GM19193 (cell line): ENCODE data around the gene OR3A3.

Experiments
- POLR2A ChIP-seq: IDR thresholded peaks from 4 replicates; pipeline ENCODE4 v1.6.1; 2011; ENCODE audit not compliant: insufficient read depth, insufficient read length; ENCODE audit errors: extremely low read depth

OR3A3 gene

GRCh38 chr17:3411070-3411469 lies at the start of gene OR3A3:
TSS of gene OR3A3 (plus strand) at chr17:3411370.
- no peak for TF ChIP-seq POLR2A

GRCh38 chr17:3378321-3378720 lies 32.8 kb upstream of the OR3A3 start:
- no peak for TF ChIP-seq POLR2A

- TF ChIP-seq POLR2A = no peak
These were observed 29.2 kb upstream of the OR3A3 start for GRCh38 chr17:3381957-3382356.

GRCh38 chr17:3385869-3386816 lies 25.0 kb upstream of the OR3A3 start, which contains the start of gene OR3A2:
TSS of gene OR3A2 (minus strand) at chr17:3386308.
- TF ChIP-seq POLR2A = no peak

- TF ChIP-seq POLR2A = no peak
These were observed 21.4 kb upstream of the OR3A3 start for GRCh38 chr17:3389791-3390190.

GRCh38 chr17:3398310-3398709 lies 12.9 kb upstream of the OR3A3 start, which contains the start of gene OR1E1:
TSS of gene OR1E1 (minus strand) at chr17:3398410. CDS start at chr17:3398410, 0 bp downstream.
- no peak for TF ChIP-seq POLR2A

GRCh38 chr17:3400055-3400454 lies 11.1 kb upstream of the OR3A3 start:
- no peak for TF ChIP-seq POLR2A

- no peak for TF ChIP-seq POLR2A
These were observed 9.4 kb upstream of the OR3A3 start for GRCh38 chr17:3401786-3402185.

GRCh38 chr17:3415610-3416009 lies 4.4 kb downstream of the OR3A3 start:
- TF ChIP-seq POLR2A = no peak

GRCh38 chr17:3418222-3418621 lies 7.1 kb downstream of the OR3A3 start:
- no peak for TF ChIP-seq POLR2A

- TF ChIP-seq POLR2A = no peak
These were observed 22.6 kb downstream of the OR3A3 start, which contains the start of gene OR1E2 for GRCh38 chr17:3433741-3434140. TSS of gene OR1E2 (minus strand) at chr17:3433841. CDS start at chr17:3433841, 0 bp downstream.

GRCh38 chr17:3438368-3438767 lies 27.2 kb downstream of the OR3A3 start:
- no peak for TF ChIP-seq POLR2A

GRCh38 chr17:3440451-3440850 lies 29.3 kb downstream of the OR3A3 start:
- no peak for TF ChIP-seq POLR2A

- TF ChIP-seq POLR2A = no peak
These were observed 36.5 kb downstream of the OR3A3 start for GRCh38 chr17:3447625-3448024.

GRCh38 chr17:3448059-3448665 lies 37.0 kb downstream of the OR3A3 start:
- TF ChIP-seq POLR2A = no peak

- no peak for TF ChIP-seq POLR2A
These were observed 58.4 kb downstream of the OR3A3 start for GRCh38 chr17:3469529-3469928.
